Epidermal melanocyte (primary cell): ENCODE results near the gene LSM3.

Source experiments
- DNase-seq: peaks from one replicate; pipeline ENCODE4 v3.0.0; 2011; ENCODE audit warnings: low spot score; ENCODE audit not compliant: insufficient read length

LSM3 gene

DNA sequence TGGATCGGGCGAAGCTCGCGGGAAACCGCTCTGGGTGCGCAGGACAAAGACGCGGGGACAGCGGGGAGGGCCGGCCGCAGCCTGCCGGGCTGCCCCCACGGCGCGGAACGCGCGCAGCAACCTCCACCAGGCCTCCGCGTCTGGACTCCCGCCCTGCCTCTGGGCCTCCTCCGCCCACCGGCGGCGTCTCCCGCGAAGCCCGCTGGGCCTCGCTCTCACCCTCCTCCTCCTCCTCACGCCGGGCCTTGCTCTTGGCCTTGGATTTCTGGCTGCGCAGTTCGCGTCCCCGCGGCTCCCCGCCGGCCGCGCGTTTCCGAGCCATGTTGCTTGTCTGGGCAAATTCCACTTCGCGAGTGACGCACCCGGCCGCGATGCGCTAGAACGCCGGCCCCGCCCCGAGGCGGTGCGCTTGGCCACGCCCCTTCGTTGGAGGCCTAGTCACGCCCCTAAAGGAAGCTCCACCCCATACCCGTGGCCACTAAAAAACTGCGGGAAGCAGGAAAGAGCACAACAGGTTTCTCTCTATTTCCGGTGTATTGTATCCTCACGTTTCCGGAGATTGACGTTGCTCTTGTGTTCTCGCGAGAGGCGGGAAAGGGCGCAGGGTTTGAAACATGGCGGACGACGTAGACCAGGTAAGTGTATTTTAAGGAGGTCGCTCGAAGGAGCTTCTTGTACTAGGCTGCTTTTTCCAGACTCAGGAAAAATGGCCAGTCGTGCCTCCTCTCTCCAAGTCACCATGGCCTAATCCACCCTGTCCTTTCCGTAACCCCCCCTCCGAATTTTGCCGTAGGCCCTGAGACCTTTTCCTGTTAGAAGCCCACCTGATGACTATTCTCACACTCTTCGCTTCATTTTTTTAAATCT is at the start of gene LSM3, which contains the start of gene XPC:
TSS of gene LSM3 (plus strand) at position 571 of the 867 bp plus-strand sequence. CDS start at position 615, 44 bp downstream.
TSS of gene XPC (minus strand) at position 355 of the 867 bp plus-strand sequence. CDS start at position 322, 33 bp downstream.
- DNase-seq: peak; percentile 88

DNA sequence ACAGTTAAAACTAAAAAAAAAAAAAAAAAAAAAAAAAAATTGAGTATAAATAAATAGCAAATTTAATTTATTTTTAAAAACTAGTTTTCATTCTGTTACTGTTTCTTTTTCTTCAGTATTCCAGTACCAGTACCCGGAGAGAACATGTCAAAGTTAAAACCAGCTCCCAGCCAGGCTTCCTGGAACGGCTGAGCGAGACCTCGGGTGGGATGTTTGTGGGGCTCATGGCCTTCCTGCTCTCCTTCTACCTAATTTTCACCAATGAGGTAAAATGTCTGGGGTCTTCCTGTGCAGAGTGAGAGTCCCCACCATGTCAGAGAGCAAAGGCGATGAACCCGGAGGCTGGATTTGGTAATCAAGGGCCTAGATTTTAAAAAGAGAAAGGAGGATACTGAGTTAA is 49.3 kb upstream of the LSM3 start:
- DNase-seq: no peak

- DNase-seq: no peak
Measured at GRCh38 chr3:14130230-14130629, 48.4 kb upstream of the LSM3 start.

GRCh38 chr3:14130707-14131106 is 47.9 kb upstream of the LSM3 start:
- DNase-seq: no peak

GRCh38 chr3:14131134-14131533 is 47.5 kb upstream of the LSM3 start:
- DNase-seq: no peak

DNA sequence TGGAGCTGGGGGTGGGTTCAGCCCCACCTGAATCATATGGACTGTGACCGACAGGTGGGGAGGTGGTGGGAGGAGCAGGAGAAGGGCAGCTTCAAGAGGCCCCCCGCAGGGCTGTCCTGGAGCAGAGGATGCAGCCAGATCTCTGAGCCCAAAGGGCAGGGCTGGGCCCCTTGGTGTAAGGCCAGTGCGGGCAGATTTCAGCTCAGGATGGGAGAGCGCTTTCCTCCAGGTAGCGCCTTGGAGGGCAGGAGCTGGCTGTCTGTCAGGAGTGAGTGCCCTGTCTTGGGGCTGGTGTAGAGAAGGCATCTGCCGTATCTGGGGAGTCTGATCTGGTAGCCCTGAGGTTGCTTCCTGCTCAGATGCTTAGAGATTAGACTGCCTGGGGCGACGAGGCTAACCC is 46.5 kb upstream of the LSM3 start:
- no peak for DNase-seq

GRCh38 chr3:14132689-14133088 is 45.9 kb upstream of the LSM3 start:
- DNase-seq: no peak

GRCh38 chr3:14133188-14133800 is 45.3 kb upstream of the LSM3 start:
- DNase-seq: no peak

- DNase-seq: no peak
Measured at GRCh38 chr3:14133876-14134275, 44.7 kb upstream of the LSM3 start.

GRCh38 chr3:14134291-14134690 is 44.3 kb upstream of the LSM3 start:
- DNase-seq: no peak

DNA sequence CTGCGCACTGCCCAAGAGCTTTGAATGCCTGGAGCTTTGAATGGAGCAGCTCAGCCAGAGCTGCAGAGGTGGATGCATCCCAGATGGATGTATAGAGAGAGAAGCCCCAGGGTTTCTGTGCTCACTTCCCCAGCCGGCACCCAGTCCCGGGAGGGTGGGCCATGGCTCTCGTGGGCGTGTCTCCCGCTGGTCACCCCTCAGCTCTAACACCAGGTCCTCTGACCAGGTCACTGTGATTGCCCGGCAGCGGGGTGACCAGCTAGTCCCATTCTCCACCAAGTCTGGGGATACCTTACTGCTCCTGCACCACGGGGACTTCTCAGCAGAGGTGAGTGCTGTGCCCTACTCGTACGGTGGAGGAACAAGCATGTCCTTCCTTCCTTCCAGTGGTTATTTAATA is 43.0 kb upstream of the LSM3 start:
- no peak for DNase-seq

GRCh38 chr3:14137004-14137403 is 41.6 kb upstream of the LSM3 start:
- DNase-seq: no peak

DNA sequence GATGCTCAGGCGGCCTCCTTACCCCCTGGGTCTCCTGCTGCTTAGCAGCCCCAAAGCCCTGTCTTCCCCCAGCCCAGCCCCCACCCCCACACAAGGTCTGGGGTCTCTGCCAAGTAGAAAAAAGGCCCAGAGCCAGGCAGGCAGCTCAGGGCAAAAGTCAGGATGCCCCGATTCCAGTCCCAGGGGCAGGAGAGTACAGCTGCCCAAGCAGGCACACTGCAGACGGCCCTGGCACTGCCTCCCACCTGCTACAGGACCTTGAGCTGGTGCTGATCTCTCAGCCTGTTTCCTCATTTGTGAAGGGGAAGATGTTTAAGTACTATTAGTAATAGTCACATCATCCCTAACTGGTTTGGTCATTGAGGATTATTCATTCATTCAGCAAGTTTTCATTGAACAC is 41.2 kb upstream of the LSM3 start:
- DNase-seq: no peak

DNA sequence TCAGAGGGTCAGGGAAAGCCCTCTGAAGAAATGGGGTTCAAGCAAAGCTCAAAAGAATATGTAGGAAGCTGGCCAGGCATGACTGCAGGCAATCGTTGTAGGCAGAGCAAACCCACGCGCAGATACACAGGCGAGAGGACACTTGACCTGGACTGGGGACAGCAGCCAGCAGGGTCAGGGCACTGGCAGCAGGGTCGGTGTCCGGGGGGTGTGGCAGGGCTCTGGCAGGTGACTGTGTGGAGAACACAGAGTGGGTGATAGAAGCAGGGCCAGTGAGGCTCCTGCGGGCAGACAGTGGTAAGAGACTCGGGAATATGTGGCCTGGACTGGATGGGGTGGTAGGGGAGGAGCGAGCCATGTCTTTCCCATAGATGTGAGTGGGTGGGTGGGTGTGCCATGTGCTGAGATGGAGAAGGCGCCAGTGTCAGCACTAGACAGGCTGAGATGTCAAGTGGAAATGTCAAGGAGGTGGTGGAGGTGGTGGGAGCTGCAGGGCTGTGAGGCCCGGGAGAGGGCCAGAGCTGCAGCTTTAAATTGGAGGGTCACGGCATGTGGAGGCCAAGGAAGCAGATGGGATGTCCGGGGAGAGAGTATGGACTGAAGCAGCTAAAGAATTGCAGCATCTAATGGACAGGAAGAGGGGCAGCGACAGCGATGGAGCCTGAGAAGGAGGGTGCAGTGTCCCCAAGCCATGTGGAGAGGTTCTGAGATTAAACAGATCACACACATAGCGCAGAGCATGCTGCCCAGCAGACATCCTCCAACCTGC is 40.3 kb upstream of the LSM3 start:
- DNase-seq: no peak

GRCh38 chr3:14138878-14139655 is 39.5 kb upstream of the LSM3 start:
- DNase-seq: no peak

GRCh38 chr3:14139771-14140170 is 38.8 kb upstream of the LSM3 start:
- no peak for DNase-seq

- DNase-seq: no peak
Measured at GRCh38 chr3:14140668-14141067, 37.9 kb upstream of the LSM3 start.

GRCh38 chr3:14141144-14141543 is 37.5 kb upstream of the LSM3 start:
- DNase-seq: no peak

- DNase-seq: no peak
Measured at GRCh38 chr3:14141602-14142341, 36.8 kb upstream of the LSM3 start.

DNA sequence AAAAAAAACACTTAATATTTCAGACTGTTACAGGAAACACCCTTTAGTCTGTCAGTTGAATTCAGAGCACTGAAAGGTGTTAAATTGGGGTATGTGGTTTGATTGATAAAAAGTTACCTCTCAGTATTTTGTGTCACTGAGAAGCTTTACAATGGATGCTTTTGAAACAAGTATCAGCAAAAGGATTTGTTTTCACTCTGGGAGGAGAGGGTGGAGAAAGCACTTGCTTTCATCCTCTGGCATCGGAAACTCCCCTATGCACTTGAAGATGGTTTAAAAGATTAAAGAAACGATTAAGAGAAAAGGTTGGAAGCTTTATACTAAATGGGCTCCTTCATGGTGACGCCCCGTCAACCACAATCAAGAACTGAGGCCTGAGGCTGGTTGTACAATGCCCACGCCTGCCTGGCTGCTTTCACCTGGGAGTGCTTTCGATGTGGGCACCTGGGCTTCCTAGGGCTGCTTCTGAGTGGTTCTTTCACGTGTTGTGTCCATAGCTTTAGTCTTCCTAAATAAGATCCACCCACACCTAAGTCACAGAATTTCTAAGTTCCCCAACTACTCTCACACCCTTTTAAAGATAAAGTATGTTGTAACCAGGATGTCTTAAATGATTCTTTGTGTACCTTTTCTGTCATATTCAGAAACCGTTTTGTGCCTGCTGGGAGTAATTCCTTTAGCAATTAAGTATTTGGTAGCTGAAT is 35.9 kb upstream of the LSM3 start:
- no peak for DNase-seq
